A673 (cell line): ENCODE data around the gene MAP3K13. TPM values are rescaled to one million over a fixed set of nuclear protein-coding genes. Genes with fewer than 3 reads are reported as not detected.

Experiments
- BruUV-seq: library from RNA; stranded (reverse); fragments of 400-500 nt; replicated peaks from 2 replicates; lab custom pipeline; 2021; lab: Mats Ljungman, UMichigan
- CTCF ChIA-PET: fragments of 300-600 bp; sonication (Branson Sonifier 250); formaldehyde crosslinking; loops from one replicate; lab custom pipeline; 2022; ENCODE audit warnings: antibody characterized with exemption; lab: Charles Lee
- POLR2A ChIA-PET: fragments of 300-600 bp; sonication (Branson Sonifier 250); formaldehyde crosslinking; loops from one replicate; lab custom pipeline; 2022; ENCODE audit warnings: antibody characterized with exemption; ENCODE audit not compliant: low non-redundant PET; lab: Charles Lee
- DNase-seq: peaks from one replicate; pipeline ENCODE4 v3.0.0-alpha.2; 2015; ENCODE audit warnings: low spot score
- H3K27ac ChIP-seq: fragments of 200-600 bp; sonication (generic); 2 replicates; pipeline ENCODE4 v1.5.1; 2016; ENCODE audit warnings: mixed run types, low read depth, mild to moderate bottlenecking, mixed read lengths, antibody characterized with exemption, low read length; ENCODE audit not compliant: poor library complexity, severe bottlenecking
- H3K27me3 ChIP-seq: fragments of 200-600 bp; sonication (generic); replicated peaks from 2 replicates; pipeline ENCODE4 v1.6.1; 2017; ENCODE audit warnings: mixed run types, low read depth, mild to moderate bottlenecking, mixed read lengths, antibody characterized with exemption, low read length; ENCODE audit not compliant: insufficient read depth, poor library complexity
- H3K36me3 ChIP-seq: fragments of 200-600 bp; sonication (generic); 2 replicates; pipeline ENCODE4 v1.6.1; 2016; ENCODE audit warnings: mixed run types, mild to moderate bottlenecking, mixed read lengths, antibody characterized with exemption, low read length; ENCODE audit not compliant: insufficient read depth, poor library complexity, severe bottlenecking
- H3K4me1 ChIP-seq: fragments of 200-600 bp; sonication (generic); 2 replicates; pipeline ENCODE4 v1.6.1; 2017; ENCODE audit warnings: mixed run types, mild to moderate bottlenecking, mixed read lengths, antibody characterized with exemption, low read length; ENCODE audit not compliant: insufficient read depth, poor library complexity, severe bottlenecking
- H3K4me3 ChIP-seq: fragments of 200-600 bp; sonication (generic); 2 replicates; pipeline ENCODE4 v1.5.1; 2016; ENCODE audit warnings: low read depth, mixed run types, mild to moderate bottlenecking, mixed read lengths, low read length; ENCODE audit not compliant: poor library complexity, severe bottlenecking
- H3K9me3 ChIP-seq: fragments of 200-600 bp; sonication (generic); 2 replicates; pipeline ENCODE4 v1.6.1; 2016; ENCODE audit warnings: mixed run types, low read depth, mild to moderate bottlenecking, mixed read lengths, antibody characterized with exemption, low read length; ENCODE audit not compliant: poor library complexity, severe bottlenecking
- EZH2 ChIP-seq: fragments of 200-600 bp; sonication (generic); IDR thresholded peaks from 2 replicates; pipeline ENCODE4 v1.6.1; 2017; ENCODE audit warnings: borderline replicate concordance, low read depth, mild to moderate bottlenecking, mixed read lengths, antibody characterized with exemption, low read length; ENCODE audit not compliant: poor library complexity, severe bottlenecking
- intact Hi-C: fragments of 100-400 bp; cut with micrococcal nuclease; formaldehyde crosslinking; loops from one replicate; pipeline ENCODE4 v1.10.0; 2022; ENCODE audit not compliant: unreplicated experiment
- total RNA-seq: library from RNA; stranded (reverse); gene quantifications from 2 replicates; pipeline ENCODE4 v1.2.3, GENCODE V29; 2021
- TF ChIP-seq, protein P1 (sequence below): fragments of 300-800, 200-600 bp; sonication (generic); conservative IDR thresholded peaks from 2 replicates; pipeline ENCODE4 v1.5.1; 2017; ENCODE audit warnings: low read depth, mild to moderate bottlenecking, antibody characterized with exemption, low read length, moderate library complexity, mixed read lengths

Gene MAP3K13
- total RNA-seq, 1 experiment from 2014 or later = 26.8 TPM

DNA sequence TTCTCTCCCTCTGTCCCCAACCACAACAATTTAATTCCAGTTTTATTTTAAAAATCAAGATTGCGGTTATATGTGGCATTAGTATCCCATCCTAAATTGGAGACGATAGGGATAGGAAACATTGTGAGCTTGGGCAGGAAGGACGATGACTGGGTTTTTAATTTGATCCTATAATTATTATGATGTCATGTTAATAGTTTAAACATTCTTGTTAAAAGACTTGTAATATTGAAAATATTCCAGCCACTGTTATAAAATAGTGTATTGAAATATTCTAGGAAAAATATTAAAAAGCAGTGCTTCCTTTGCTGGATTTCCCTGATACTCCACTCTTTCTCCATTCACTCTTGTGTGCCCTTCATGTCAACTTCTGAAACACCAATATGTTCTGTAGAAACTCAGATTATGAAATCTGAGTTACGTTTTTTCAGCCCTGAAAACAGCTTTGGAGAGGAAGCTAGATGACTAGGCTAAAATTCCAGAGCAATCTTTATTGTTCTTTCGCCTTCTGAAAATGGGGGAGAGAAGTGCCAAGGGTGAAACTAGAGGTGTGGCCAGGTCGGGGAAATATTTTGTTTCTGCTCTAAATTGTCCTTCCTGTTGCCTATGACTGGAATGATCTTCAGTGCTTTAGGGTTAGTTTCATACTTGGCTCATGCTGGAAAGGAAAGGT is 46.1 kb upstream of the MAP3K13 start:
- no TSS peak for BruUV-seq
- POLR2A ChIA-PET = no interaction called here
- H3K4me3 ChIP-seq = no peak overlapping the region

GRCh38 chr3:185317674-185318073 is 45.3 kb upstream of the MAP3K13 start:
- TF ChIP-seq, protein P1, sequence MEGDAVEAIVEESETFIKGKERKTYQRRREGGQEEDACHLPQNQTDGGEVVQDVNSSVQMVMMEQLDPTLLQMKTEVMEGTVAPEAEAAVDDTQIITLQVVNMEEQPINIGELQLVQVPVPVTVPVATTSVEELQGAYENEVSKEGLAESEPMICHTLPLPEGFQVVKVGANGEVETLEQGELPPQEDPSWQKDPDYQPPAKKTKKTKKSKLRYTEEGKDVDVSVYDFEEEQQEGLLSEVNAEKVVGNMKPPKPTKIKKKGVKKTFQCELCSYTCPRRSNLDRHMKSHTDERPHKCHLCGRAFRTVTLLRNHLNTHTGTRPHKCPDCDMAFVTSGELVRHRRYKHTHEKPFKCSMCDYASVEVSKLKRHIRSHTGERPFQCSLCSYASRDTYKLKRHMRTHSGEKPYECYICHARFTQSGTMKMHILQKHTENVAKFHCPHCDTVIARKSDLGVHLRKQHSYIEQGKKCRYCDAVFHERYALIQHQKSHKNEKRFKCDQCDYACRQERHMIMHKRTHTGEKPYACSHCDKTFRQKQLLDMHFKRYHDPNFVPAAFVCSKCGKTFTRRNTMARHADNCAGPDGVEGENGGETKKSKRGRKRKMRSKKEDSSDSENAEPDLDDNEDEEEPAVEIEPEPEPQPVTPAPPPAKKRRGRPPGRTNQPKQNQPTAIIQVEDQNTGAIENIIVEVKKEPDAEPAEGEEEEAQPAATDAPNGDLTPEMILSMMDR = no peak
- no peak for TF ChIP-seq EZH2
- Histone ChIP-seq H3K27me3 (no peaks in the 10 kb centered on the region), H3K36me3 (no peaks in the 10 kb centered on the region), H3K27ac (no peak overlapping the region), H3K4me1 (no peaks in the 10 kb centered on the region), H3K9me3 (no peaks in the 10 kb centered on the region), H3K4me3 (no peak overlapping the region)
- intact Hi-C loops = no loop called here
- no TSS peak for BruUV-seq
- CTCF ChIA-PET = no interaction called here
- POLR2A ChIA-PET = no interaction called here
- DNase-seq = no peak

More for the DNA sequence above, 46.1 kb upstream of the MAP3K13 start:
- Histone ChIP-seq H3K36me3 (no peaks in the 10 kb centered on the region), H3K9me3 (no peaks in the 10 kb centered on the region), H3K27me3 (no peaks in the 10 kb centered on the region), H3K4me1 (no peaks in the 10 kb centered on the region), H3K27ac (no peak overlapping the region)
- intact Hi-C loops = no loop called here
- peak; percentile 10 for DNase-seq
- no peak for TF ChIP-seq EZH2
- TF ChIP-seq, protein P1 = no peak
- CTCF ChIA-PET = no interaction called here

- TF ChIP-seq, protein P1 = no peak
- no peak for TF ChIP-seq EZH2
- DNase-seq = no peak
- Histone ChIP-seq H3K4me1 (no peaks in the 10 kb centered on the region), H3K27ac (no peak overlapping the region), H3K36me3 (no peaks in the 10 kb centered on the region), H3K9me3 (no peaks in the 10 kb centered on the region), H3K27me3 (no peaks in the 10 kb centered on the region), H3K4me3 (no peak overlapping the region)
- intact Hi-C loops = no loop called here
- BruUV-seq = no TSS peak
- ChIA-PET CTCF (no interaction called here), POLR2A (no interaction called here)
Measured at GRCh38 chr3:185318141-185318540, 44.8 kb upstream of the MAP3K13 start.
